DND-41 (cell line): Measurements from ENCODE around the gene RASD2.

Source experiments
- ATAC-seq: fragments of 200-7000 bp; cut with Tn5 transposase; 3 replicates; pipeline ENCODE4 v1.9.1; 2021; ENCODE audit warnings: low read depth; ENCODE audit not compliant: insufficient read depth
- DNase-seq: peaks from one replicate; pipeline ENCODE4 v3.0.0-alpha.2; 2020
- H2AFZ ChIP-seq: 2 replicates; pipeline ENCODE4 v1.6.0; 2012; ENCODE audit warnings: low read depth, low read length
- H3K27ac ChIP-seq: 2 replicates; pipeline ENCODE4 v1.5.1; 2012; ENCODE audit warnings: low read length, inconsistent platforms
- H3K27me3 ChIP-seq: fragments of 200-600 bp; sonication (generic); 2 replicates; pipeline ENCODE4 v1.6.0; 2012; ENCODE audit warnings: low read length, mild to moderate bottlenecking, inconsistent platforms; ENCODE audit not compliant: insufficient read depth, poor library complexity
- H3K36me3 ChIP-seq: 2 replicates; pipeline ENCODE4 v1.5.1; 2012; ENCODE audit warnings: low read length, inconsistent platforms; ENCODE audit not compliant: insufficient read depth
- H3K4me1 ChIP-seq: 2 replicates; pipeline ENCODE4 v1.5.1; 2012; ENCODE audit warnings: mild to moderate bottlenecking, low read length; ENCODE audit not compliant: insufficient read depth
- H3K4me2 ChIP-seq: 2 replicates; pipeline ENCODE4 v1.6.0; 2012; ENCODE audit warnings: mild to moderate bottlenecking, moderate library complexity, low read length, inconsistent platforms; ENCODE audit not compliant: insufficient read depth
- H3K4me3 ChIP-seq, 2 experiments: fragments of 200-600 bp in 1 of 2; shearing (Covaris generic) in 1 of 2; 2 replicates each; pipeline ENCODE4 v1.5.1; 2012 to 2016; ENCODE audit warnings: inconsistent platforms in 2 of 2, low read length in 2 of 2, mild to moderate bottlenecking in 2 of 2, low read depth in 1 of 2, moderate library complexity in 1 of 2
- H3K79me2 ChIP-seq: 2 replicates; pipeline ENCODE4 v1.6.0; 2012; ENCODE audit warnings: low read length, inconsistent platforms; ENCODE audit not compliant: insufficient read depth
- H3K9ac ChIP-seq: 2 replicates; pipeline ENCODE4 v1.6.0; 2012; ENCODE audit warnings: low read depth, mild to moderate bottlenecking, inconsistent platforms, low read length, moderate library complexity
- H3K9me3 ChIP-seq: 2 replicates; pipeline ENCODE4 v1.5.1; 2012; ENCODE audit warnings: low read length, moderate library complexity, mild to moderate bottlenecking, inconsistent platforms; ENCODE audit not compliant: insufficient read depth, severe bottlenecking
- H4K20me1 ChIP-seq: 2 replicates; pipeline ENCODE4 v1.6.0; 2012; ENCODE audit warnings: low read length; ENCODE audit not compliant: insufficient read depth
- CTCF ChIP-seq: IDR thresholded peaks from 2 replicates; pipeline ENCODE4 v1.5.1; 2012; ENCODE audit warnings: borderline replicate concordance, low read length, moderate library complexity, mild to moderate bottlenecking; ENCODE audit not compliant: poor library complexity, severe bottlenecking; ENCODE audit errors: extremely low read depth
- EZH2 ChIP-seq: IDR thresholded peaks from 3 replicates; pipeline ENCODE4 v1.6.1; 2012; ENCODE audit warnings: borderline replicate concordance, low read depth, mild to moderate bottlenecking, moderate library complexity, low read length, inconsistent platforms; ENCODE audit not compliant: severe bottlenecking

The RASD2 gene

GRCh38 chr22:35596821-35597220 is 56.2 kb downstream of the RASD2 start:
- Histone ChIP-seq H3K79me2 (no peaks in the 10 kb centered on the region), H3K4me3 (no peak overlapping the region), H3K27ac (no peak overlapping the region), H4K20me1 (no peaks in the 10 kb centered on the region), H2AFZ (no peak overlapping the region), H3K9me3 (no peaks in the 10 kb centered on the region), H3K27me3 (no peaks in the 10 kb centered on the region), H3K4me1 (no peaks in the 10 kb centered on the region), H3K9ac (no peak overlapping the region), H3K4me2 (no peak overlapping the region), H3K36me3 (no peaks in the 10 kb centered on the region)
- TF ChIP-seq CTCF = no peak
- TF ChIP-seq EZH2 = no peak
- no peak for ATAC-seq
- DNase-seq = no peak

GRCh38 chr22:35597692-35598395 is 57.2 kb downstream of the RASD2 start:
- no peaks in the 10 kb centered on the region for H3K4me1 ChIP-seq
- no peak overlapping the region for H3K27ac ChIP-seq
- H4K20me1 ChIP-seq = no peaks in the 10 kb centered on the region
- ATAC-seq = no peak
- TF ChIP-seq EZH2 (no peak), CTCF (no peak)
- no peak overlapping the region for H3K4me3 ChIP-seq
- no peak for DNase-seq
- H3K4me2 ChIP-seq = no peak overlapping the region
- H2AFZ ChIP-seq = no peak overlapping the region
- H3K27me3 ChIP-seq = no peaks in the 10 kb centered on the region
- no peak overlapping the region for H3K9ac ChIP-seq
- no peaks in the 10 kb centered on the region for H3K9me3 ChIP-seq
- H3K79me2 ChIP-seq = no peaks in the 10 kb centered on the region
- no peaks in the 10 kb centered on the region for H3K36me3 ChIP-seq

- H3K9ac ChIP-seq = no peak overlapping the region
- H4K20me1 ChIP-seq = no peaks in the 10 kb centered on the region
- DNase-seq (no peak), ATAC-seq (no peak)
- no peaks in the 10 kb centered on the region for H3K9me3 ChIP-seq
- no peak overlapping the region for H3K27ac ChIP-seq
- no peak overlapping the region for H3K4me2 ChIP-seq
- no peaks in the 10 kb centered on the region for H3K79me2 ChIP-seq
- TF ChIP-seq EZH2 (no peak), CTCF (no peak)
- no peak overlapping the region for H3K4me3 ChIP-seq
- H3K4me1 ChIP-seq = no peaks in the 10 kb centered on the region
- H3K27me3 ChIP-seq = no peaks in the 10 kb centered on the region
- no peaks in the 10 kb centered on the region for H3K36me3 ChIP-seq
- no peak overlapping the region for H2AFZ ChIP-seq
Measured at GRCh38 chr22:35598396-35598710, 57.7 kb downstream of the RASD2 start.

GRCh38 chr22:35599364-35599763 is 58.7 kb downstream of the RASD2 start:
- Histone ChIP-seq H3K9ac (no peak overlapping the region), H3K27ac (no peak overlapping the region)

More at GRCh38 chr22:35599364-35599763, 58.7 kb downstream of the RASD2 start:
- H3K36me3 ChIP-seq = no peaks in the 10 kb centered on the region
- H4K20me1 ChIP-seq = no peaks in the 10 kb centered on the region
- no peaks in the 10 kb centered on the region for H3K4me1 ChIP-seq
- H3K4me2 ChIP-seq = no peak overlapping the region
- no peaks in the 10 kb centered on the region for H3K79me2 ChIP-seq
- no peak overlapping the region for H2AFZ ChIP-seq
- TF ChIP-seq EZH2 = no peak
- no peak for TF ChIP-seq CTCF
- DNase-seq (no peak), ATAC-seq (no peak)
- H3K27me3 ChIP-seq = no peaks in the 10 kb centered on the region
- H3K4me3 ChIP-seq = no peak overlapping the region
- H3K9me3 ChIP-seq = no peaks in the 10 kb centered on the region
